Keratinocyte (primary cell): ENCODE data around the gene CYSTM1. TPM values are rescaled to one million over a fixed set of nuclear protein-coding genes. Genes with fewer than 3 reads are reported as not detected.
A peak's percentile ranks its signal among the peaks of the same experiment; 100 is the strongest.

Source experiments
- DNase-seq: peaks from one replicate; pipeline ENCODE4 v3.0.0-alpha.2; 2011; ENCODE audit warnings: low read depth, missing footprints, low spot score
- FAIRE-seq: peaks from 2 replicates; lab custom pipeline; 2011; peaks lifted over from hg19 to GRCh38; lab: Jason Lieb, UNC
- H2AFZ ChIP-seq: 2 replicates; pipeline ENCODE4 v1.6.0; 2012; ENCODE audit warnings: low read length, control low read depth, inconsistent platforms; ENCODE audit not compliant: control insufficient read depth
- H3K27ac ChIP-seq: 2 replicates; pipeline ENCODE4 v1.5.1; 2011; ENCODE audit warnings: low read length; ENCODE audit not compliant: control insufficient read depth, insufficient read depth
- H3K27me3 ChIP-seq: 3 replicates; pipeline ENCODE4 v1.6.0; 2011; ENCODE audit warnings: low read length; ENCODE audit not compliant: control insufficient read depth, insufficient read depth; ENCODE audit errors: extremely low read depth
- H3K36me3 ChIP-seq, 2 experiments: 2 replicates in 1 of 2; 3 replicates in 1 of 2; pipeline ENCODE4 v1.5.1; 2011; ENCODE audit warnings: low read length in 2 of 2, mild to moderate bottlenecking in 1 of 2; ENCODE audit not compliant: control insufficient read depth in 2 of 2, insufficient read depth in 2 of 2; ENCODE audit errors: extremely low read depth in 1 of 2
- H3K4me1 ChIP-seq: 3 replicates; pipeline ENCODE4 v1.5.1; 2011; ENCODE audit warnings: low read length; ENCODE audit not compliant: control insufficient read depth, insufficient read depth; ENCODE audit errors: extremely low read depth
- H3K4me2 ChIP-seq: 3 replicates; pipeline ENCODE4 v1.6.0; 2011; ENCODE audit warnings: low read depth, low read length; ENCODE audit not compliant: control insufficient read depth, insufficient read depth; ENCODE audit errors: extremely low read depth
- H3K4me3 ChIP-seq, 3 experiments: fragments of 200-600 bp in 1 of 3; sonication (generic) in 1 of 3; 2 replicates in 2 of 3; 3 replicates in 1 of 3; pipeline ENCODE4 v1.5.1; 2011 to 2016; ENCODE audit warnings: low read length in 3 of 3, mild to moderate bottlenecking in 3 of 3, control low read depth in 2 of 3, inconsistent platforms in 1 of 3, low read depth in 1 of 3, mixed read lengths in 1 of 3, mixed run types in 1 of 3, moderate library complexity in 1 of 3; ENCODE audit not compliant: control insufficient read depth in 2 of 3, insufficient read depth in 2 of 3; ENCODE audit errors: extremely low read depth in 1 of 3
- H3K79me2 ChIP-seq: 2 replicates; pipeline ENCODE4 v1.6.0; 2012; ENCODE audit warnings: low read length; ENCODE audit not compliant: control insufficient read depth, insufficient read depth
- H3K9ac ChIP-seq: 3 replicates; pipeline ENCODE4 v1.6.0; 2011; ENCODE audit warnings: low read length; ENCODE audit not compliant: control insufficient read depth, insufficient read depth; ENCODE audit errors: extremely low read depth
- H3K9me1 ChIP-seq: 3 replicates; pipeline ENCODE4 v1.6.0; 2011; ENCODE audit warnings: low read length; ENCODE audit not compliant: control insufficient read depth, insufficient read depth; ENCODE audit errors: extremely low read depth
- H3K9me3 ChIP-seq: 2 replicates; pipeline ENCODE4 v1.5.1; 2012; ENCODE audit warnings: low read depth, low read length; ENCODE audit not compliant: control insufficient read depth
- H4K20me1 ChIP-seq: 3 replicates; pipeline ENCODE4 v1.6.0; 2011; ENCODE audit warnings: low read length; ENCODE audit not compliant: control insufficient read depth, insufficient read depth; ENCODE audit errors: extremely low read depth
- CTCF ChIP-seq, 3 experiments: IDR thresholded peaks in 1 of 3; conservative IDR thresholded peaks in 1 of 3; optimal IDR thresholded peaks in 1 of 3; 2 replicates in 2 of 3; 3 replicates in 1 of 3; pipeline versions ENCODE3 to v1.5.1; 2011; ENCODE audit warnings: low read length in 3 of 3, mild to moderate bottlenecking in 3 of 3, moderate library complexity in 2 of 3, control low read depth in 1 of 3, inconsistent platforms in 1 of 3; ENCODE audit not compliant: insufficient read depth in 2 of 3; ENCODE audit errors: extremely low read depth in 1 of 3
- EZH2 ChIP-seq: IDR thresholded peaks from one replicate; pipeline ENCODE4 v1.6.1; 2012; ENCODE audit warnings: inconsistent platforms, mild to moderate bottlenecking, low read length, moderate library complexity
- dilution Hi-C: fragments of 300-500 bp; cut with MboI; formaldehyde crosslinking; loops from one replicate; pipeline ENCODE4 v1.7.0; 2020; ENCODE audit warnings: low sequenced_read_pairs; ENCODE audit not compliant: extremely low pct_ligation_motif_present
- polyA plus RNA-seq, 5 experiments: library from polyadenylated mRNA; depleted of rRNA in 3 of 5; stranded (reverse) in 3 of 5; stranded (forward) in 1 of 5; unstranded in 1 of 5; fragments of >200 nt; gene quantifications; 1 replicate in 1 of 5; 2 replicates in 3 of 5; 3 replicates in 1 of 5; pipeline versions ENCODE4 v1.2.1 to v1.2.3, GENCODE V29; 2011 to 2012; ENCODE audit warnings: missing spikeins in 2 of 5, low read depth in 1 of 5, low replicate concordance in 1 of 5

The CYSTM1 gene
- polyA plus RNA-seq, 1 donor (not counting 4 experiments of a cell fraction or from before 2014, with no cell fraction given) = 34.3 TPM

DNA sequence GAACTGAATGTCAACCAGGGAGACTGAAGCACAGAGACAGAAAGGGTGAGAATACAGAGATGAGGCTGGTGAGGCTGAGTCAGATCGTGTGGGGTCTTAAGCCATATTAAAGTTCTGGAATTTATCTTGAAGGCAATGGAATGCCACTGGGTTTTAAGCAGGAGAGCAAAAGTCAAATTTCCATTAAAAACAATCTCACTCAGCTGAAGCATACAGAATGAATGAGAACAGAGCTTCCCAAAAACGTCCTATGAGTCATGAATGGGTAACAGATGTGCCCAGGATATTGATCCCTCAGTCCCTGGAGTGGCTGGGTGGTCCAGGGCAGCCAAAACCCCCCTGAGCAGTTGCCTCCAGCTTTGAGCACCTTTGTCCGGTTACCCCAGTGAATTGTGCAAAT lies 83.0 kb downstream of the CYSTM1 start:
- dilution Hi-C loops = no loop called here
- H3K9me1 ChIP-seq = peaks cover 3% of the 10 kb centered on the region
- H3K27me3 ChIP-seq = no peaks in the 10 kb centered on the region
- no peaks in the 10 kb centered on the region for H3K9me3 ChIP-seq
- H3K36me3 ChIP-seq = peaks cover 0 to 18% of the 10 kb centered on the region in 2 experiments
- no peak for TF ChIP-seq CTCF (optimal IDR thresholded peaks at IDR 0.05 in 1 of 3, IDR thresholded peaks at IDR 0.05 in 1 of 3, conservative IDR thresholded peaks at IDR 0.05 in 1 of 3; ENCODE audit: extremely low read depth in 1 of 3, insufficient read depth in 2 of 3, low read length in 3 of 3)
- TF ChIP-seq EZH2 = no peak
- no peak overlapping the region for H2AFZ ChIP-seq
- H3K79me2 ChIP-seq = peaks cover 54% of the 10 kb centered on the region
- no peak overlapping the region for H3K9ac ChIP-seq
- no peaks in the 10 kb centered on the region for H4K20me1 ChIP-seq
- peak overlapping the region; percentile 23 for H3K4me2 ChIP-seq
- peaks cover 65% of the 10 kb centered on the region for H3K4me1 ChIP-seq
- DNase-seq (no peak), FAIRE-seq (no peak)
- peak overlapping the region; percentile 99 for H3K27ac ChIP-seq
- H3K4me3 ChIP-seq = no peak overlapping the region

DNA sequence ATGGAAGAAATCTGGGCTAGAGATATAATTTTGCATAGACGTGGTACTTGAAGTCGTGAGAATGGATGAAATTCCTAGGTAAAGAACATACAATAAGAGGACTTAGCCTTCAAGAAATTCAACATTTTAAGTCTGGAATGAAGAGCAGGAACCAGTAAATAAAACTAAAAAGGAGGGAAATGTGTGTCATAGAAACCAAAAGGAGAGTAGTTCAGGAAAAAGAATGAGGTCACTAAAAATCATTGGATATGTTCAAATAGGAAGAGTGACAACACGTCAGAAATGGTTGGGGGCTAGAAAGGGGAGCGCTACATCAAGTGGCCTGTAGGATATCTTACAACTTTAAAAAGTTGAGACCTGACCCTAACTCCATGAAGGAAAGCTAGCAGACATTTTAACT lies 83.9 kb downstream of the CYSTM1 start:
- H3K4me3 ChIP-seq = no peak overlapping the region
- peaks cover 0 to 18% of the 10 kb centered on the region in 2 experiments for H3K36me3 ChIP-seq
- no peak for FAIRE-seq
- H3K9ac ChIP-seq = peak overlapping the region; percentile 63
- dilution Hi-C loops = no loop called here
- no peaks in the 10 kb centered on the region for H3K27me3 ChIP-seq
- H3K9me1 ChIP-seq = peaks cover 3% of the 10 kb centered on the region
- no peaks in the 10 kb centered on the region for H4K20me1 ChIP-seq
- H2AFZ ChIP-seq = no peak overlapping the region
- H3K79me2 ChIP-seq = peaks cover 46% of the 10 kb centered on the region
- DNase-seq = no peak
- H3K4me2 ChIP-seq = peak overlapping the region; percentile 57
- H3K9me3 ChIP-seq = no peaks in the 10 kb centered on the region
- TF ChIP-seq CTCF (optimal IDR thresholded peaks at IDR 0.05 in 1 of 3, IDR thresholded peaks at IDR 0.05 in 1 of 3, conservative IDR thresholded peaks at IDR 0.05 in 1 of 3; ENCODE audit: extremely low read depth in 1 of 3, insufficient read depth in 2 of 3, low read length in 3 of 3) (no peak), EZH2 (no peak)
- H3K4me1 ChIP-seq = peaks cover 61% of the 10 kb centered on the region
- H3K27ac ChIP-seq = peak overlapping the region; percentile 99
